Measurements from ENCODE around the gene KRT36. TPM values are rescaled to one million over a fixed set of nuclear protein-coding genes. Genes with fewer than 3 reads are reported as not detected.

The KRT36 gene
- not detected in 2 replicates for total RNA-seq

GRCh38 chr17:41489531-41489930, at the start of gene KRT36:
TSS of gene KRT36 (minus strand) at chr17:41489910. CDS start at chr17:41489864, 46 bp downstream.
- Mint-ChIP-seq H3K36me3 (ENCODE audit: low read depth) (no peaks in the 10 kb centered on the region), H3K4me3 (no peak within 1 kb of the TSS), H3K4me1 (no peaks in the 10 kb centered on the region), H3K27ac (no peak within 1 kb of the TSS), H3K9me3 (no peaks in the 10 kb centered on the region), H3K27me3 (peaks cover 4% of the 10 kb centered on the region)
- intact Hi-C loops (cut with micrococcal nuclease), result loop anchor here (5.0 kb wide), 2 partner anchors 158 to 173 kb away; no protein-coding TSS in a partner anchor
- no peak for DNase-seq

- Mint-ChIP-seq H3K27me3 (peaks cover 9% of the 10 kb centered on the region), H3K9me3 (no peaks in the 10 kb centered on the region), H3K27ac (no peak overlapping the region), H3K36me3 (ENCODE audit: low read depth) (no peaks in the 10 kb centered on the region), H3K4me3 (no peak overlapping the region), H3K4me1 (no peaks in the 10 kb centered on the region)
- intact Hi-C loops (cut with micrococcal nuclease), result no loop called here
- DNase-seq, result no peak
These were observed 49.4 kb upstream of the KRT36 start for GRCh38 chr17:41539071-41539492.

DNA sequence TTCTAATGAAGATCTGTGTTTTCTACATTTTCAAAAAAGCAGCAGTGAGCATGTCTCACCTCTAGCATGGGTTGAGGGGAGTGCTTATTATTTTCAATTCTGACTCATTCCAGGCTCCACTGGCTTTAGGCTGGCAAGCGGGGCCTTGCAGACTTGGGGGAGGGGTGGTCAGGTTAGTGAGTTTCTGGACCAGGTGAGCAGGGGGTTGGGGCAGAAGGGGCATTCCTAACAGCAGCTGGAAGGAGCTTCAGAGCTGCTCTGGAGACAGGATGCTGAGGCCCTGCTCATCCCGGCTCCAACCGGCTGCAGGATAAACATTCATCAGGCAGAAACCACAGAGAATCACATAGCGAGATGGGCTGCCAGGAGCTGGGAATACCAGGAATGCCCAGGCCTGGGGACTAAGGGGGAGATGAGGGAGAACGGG, 48.9 kb upstream of the KRT36 start:
- Mint-ChIP-seq H3K36me3 (ENCODE audit: low read depth) (no peaks in the 10 kb centered on the region), H3K4me1 (no peaks in the 10 kb centered on the region), H3K9me3 (no peaks in the 10 kb centered on the region), H3K27me3 (peaks cover 9% of the 10 kb centered on the region), H3K27ac (no peak overlapping the region), H3K4me3 (no peak overlapping the region)
- intact Hi-C loops (cut with micrococcal nuclease), result no loop called here
- DNase-seq, result no peak

GRCh38 chr17:41537990-41538389, 48.3 kb upstream of the KRT36 start:
- H3K4me3 Mint-ChIP-seq, result no peak overlapping the region
- no peaks in the 10 kb centered on the region for H3K4me1 Mint-ChIP-seq
- DNase-seq, result no peak
- H3K36me3 Mint-ChIP-seq (ENCODE audit: low read depth), result no peaks in the 10 kb centered on the region
- H3K9me3 Mint-ChIP-seq, result no peaks in the 10 kb centered on the region
- intact Hi-C loops (cut with micrococcal nuclease), result no loop called here
- no peak overlapping the region for H3K27ac Mint-ChIP-seq
- peaks cover 9% of the 10 kb centered on the region for H3K27me3 Mint-ChIP-seq

GRCh38 chr17:41537614-41537954, 47.9 kb upstream of the KRT36 start:
- Mint-ChIP-seq H3K27me3 (peaks cover 13% of the 10 kb centered on the region), H3K36me3 (ENCODE audit: low read depth) (no peaks in the 10 kb centered on the region), H3K9me3 (no peaks in the 10 kb centered on the region), H3K27ac (no peak overlapping the region), H3K4me3 (no peak overlapping the region), H3K4me1 (no peaks in the 10 kb centered on the region)
- intact Hi-C loops (cut with micrococcal nuclease), result no loop called here
- DNase-seq, result no peak

GRCh38 chr17:41536741-41537613, 47.3 kb upstream of the KRT36 start:
- Mint-ChIP-seq H3K9me3 (no peaks in the 10 kb centered on the region), H3K27ac (no peak overlapping the region), H3K4me3 (no peak overlapping the region), H3K27me3 (peaks cover 19% of the 10 kb centered on the region), H3K36me3 (ENCODE audit: low read depth) (no peaks in the 10 kb centered on the region), H3K4me1 (no peaks in the 10 kb centered on the region)
- no peak for DNase-seq
- intact Hi-C loops (cut with micrococcal nuclease), result no loop called here

DNA sequence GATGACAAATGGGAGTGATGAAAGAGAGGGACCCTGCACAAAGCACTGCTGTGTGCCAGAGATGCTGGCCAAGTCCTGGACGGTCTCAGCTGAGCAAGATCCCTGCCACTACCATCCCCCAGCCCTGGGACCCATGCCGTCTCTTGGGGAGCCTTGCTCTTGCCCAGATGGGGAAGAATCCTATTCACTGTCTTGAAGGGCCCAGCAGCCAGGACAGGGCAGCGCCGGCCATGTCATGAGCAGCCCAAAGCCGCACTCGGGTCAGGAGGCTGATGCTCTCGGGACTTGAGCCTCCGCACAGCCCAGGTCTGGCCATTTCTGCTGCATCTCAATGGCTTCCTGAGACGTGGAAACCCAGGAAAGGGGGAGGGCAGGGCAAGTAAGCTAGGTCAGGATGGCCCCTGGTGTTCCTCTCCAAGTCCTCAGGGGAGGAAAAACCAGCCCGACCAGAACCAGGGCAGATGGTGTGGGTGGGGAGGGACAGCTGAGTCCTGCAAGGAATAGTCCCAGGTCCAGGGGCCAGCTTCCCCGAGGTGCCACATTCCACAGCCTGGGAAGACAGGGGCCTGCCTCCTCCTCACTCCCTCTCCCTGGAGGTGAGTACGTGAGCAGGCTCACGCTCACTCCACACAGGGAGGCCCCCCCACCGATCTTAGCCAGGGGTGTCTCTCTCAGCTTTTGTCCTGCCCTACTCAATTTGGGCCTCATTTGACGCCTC, 46.2 kb upstream of the KRT36 start:
- Mint-ChIP-seq H3K9me3 (no peaks in the 10 kb centered on the region), H3K27me3 (peaks cover 22% of the 10 kb centered on the region), H3K4me1 (no peaks in the 10 kb centered on the region), H3K27ac (no peak overlapping the region), H3K36me3 (ENCODE audit: low read depth) (no peaks in the 10 kb centered on the region), H3K4me3 (no peak overlapping the region)
- intact Hi-C loops (cut with micrococcal nuclease), result no loop called here
- DNase-seq, result no peak

DNA sequence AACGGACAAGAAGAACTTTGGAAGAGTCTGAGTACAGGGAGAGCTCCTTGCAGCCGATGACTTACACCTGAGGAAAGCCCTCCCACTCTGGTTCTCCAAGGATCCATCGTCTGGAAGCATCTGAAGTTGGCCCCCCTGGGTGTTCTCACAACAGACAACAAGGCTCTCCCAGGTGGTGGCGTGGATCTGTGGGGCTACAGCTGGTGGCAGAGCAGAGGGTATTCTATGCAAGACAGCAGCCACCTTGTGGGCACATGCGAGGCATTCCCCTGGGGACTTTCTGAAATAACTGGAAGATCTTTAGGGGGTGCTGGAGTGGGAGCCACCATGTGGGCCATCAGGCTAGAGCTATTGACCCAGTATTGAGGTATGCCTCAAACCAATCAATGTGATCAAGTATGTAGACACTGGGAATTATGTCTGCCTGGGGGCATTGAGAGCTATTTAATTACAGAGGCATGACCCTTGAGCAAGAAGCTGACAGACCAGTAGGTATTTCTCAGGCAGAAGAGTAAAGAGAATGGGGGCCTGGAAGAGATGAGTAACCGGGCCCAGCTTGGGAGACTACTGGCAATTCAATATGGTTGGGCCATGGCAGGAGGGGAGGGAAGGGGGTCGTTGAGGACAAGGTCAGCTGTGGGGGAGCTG, 45.3 kb upstream of the KRT36 start:
- H3K4me1 Mint-ChIP-seq, result no peaks in the 10 kb centered on the region
- H3K36me3 Mint-ChIP-seq (ENCODE audit: low read depth), result no peaks in the 10 kb centered on the region
- H3K4me3 Mint-ChIP-seq, result no peak overlapping the region
- peaks cover 27% of the 10 kb centered on the region for H3K27me3 Mint-ChIP-seq
- no peak overlapping the region for H3K27ac Mint-ChIP-seq
- intact Hi-C loops (cut with micrococcal nuclease), result no loop called here
- H3K9me3 Mint-ChIP-seq, result no peaks in the 10 kb centered on the region
- no peak for DNase-seq

GRCh38 chr17:41533613-41534012, 43.9 kb upstream of the KRT36 start:
- Mint-ChIP-seq H3K36me3 (ENCODE audit: low read depth) (no peaks in the 10 kb centered on the region), H3K4me1 (no peaks in the 10 kb centered on the region), H3K9me3 (no peaks in the 10 kb centered on the region), H3K27ac (no peak overlapping the region), H3K27me3 (peaks cover 41% of the 10 kb centered on the region), H3K4me3 (no peak overlapping the region)
- intact Hi-C loops (cut with micrococcal nuclease), result no loop called here
- DNase-seq, result no peak

DNA sequence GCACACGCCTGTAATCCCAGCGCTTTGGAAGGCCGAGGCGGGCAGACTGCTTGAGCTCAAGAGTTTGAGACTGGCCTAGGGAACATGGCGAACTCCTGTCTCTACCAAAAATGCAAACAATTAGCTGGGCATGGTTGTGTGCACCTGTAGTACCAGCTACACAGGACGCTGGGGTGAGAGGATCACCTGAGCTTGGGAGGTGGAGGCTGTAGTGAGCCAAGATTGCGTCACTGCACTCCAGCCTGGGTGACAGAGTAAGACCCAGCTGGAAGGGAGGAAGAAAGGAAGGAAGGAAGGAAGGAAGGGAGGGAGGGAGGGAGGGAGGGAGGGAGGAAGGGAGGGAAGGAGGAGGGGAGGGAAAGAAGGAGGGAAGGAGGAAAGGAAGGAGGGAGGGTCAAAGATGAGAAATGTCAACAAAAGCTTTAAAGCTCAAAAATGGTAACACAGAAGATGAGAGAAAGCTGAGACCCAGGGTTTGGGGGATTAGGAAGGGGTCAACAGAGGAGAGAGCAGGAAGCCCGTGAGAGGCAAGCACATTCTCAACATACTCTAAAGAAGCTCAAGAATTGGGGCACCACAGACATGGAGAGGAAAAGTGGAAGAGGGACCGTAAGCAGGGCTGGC, 43.3 kb upstream of the KRT36 start:
- no peak for DNase-seq
- no peaks in the 10 kb centered on the region for H3K4me1 Mint-ChIP-seq
- no peaks in the 10 kb centered on the region for H3K36me3 Mint-ChIP-seq (ENCODE audit: low read depth)
- peaks cover 46% of the 10 kb centered on the region for H3K27me3 Mint-ChIP-seq
- H3K9me3 Mint-ChIP-seq, result no peaks in the 10 kb centered on the region
- no peak overlapping the region for H3K4me3 Mint-ChIP-seq
- intact Hi-C loops (cut with micrococcal nuclease), result no loop called here
- H3K27ac Mint-ChIP-seq, result no peak overlapping the region

- Mint-ChIP-seq H3K9me3 (no peaks in the 10 kb centered on the region), H3K36me3 (ENCODE audit: low read depth) (no peaks in the 10 kb centered on the region), H3K27ac (no peak overlapping the region), H3K4me1 (no peaks in the 10 kb centered on the region), H3K4me3 (no peak overlapping the region), H3K27me3 (peaks cover 54% of the 10 kb centered on the region)
- intact Hi-C loops (cut with micrococcal nuclease), result no loop called here
- no peak for DNase-seq
These were observed 42.3 kb upstream of the KRT36 start for GRCh38 chr17:41531993-41532392.

DNA sequence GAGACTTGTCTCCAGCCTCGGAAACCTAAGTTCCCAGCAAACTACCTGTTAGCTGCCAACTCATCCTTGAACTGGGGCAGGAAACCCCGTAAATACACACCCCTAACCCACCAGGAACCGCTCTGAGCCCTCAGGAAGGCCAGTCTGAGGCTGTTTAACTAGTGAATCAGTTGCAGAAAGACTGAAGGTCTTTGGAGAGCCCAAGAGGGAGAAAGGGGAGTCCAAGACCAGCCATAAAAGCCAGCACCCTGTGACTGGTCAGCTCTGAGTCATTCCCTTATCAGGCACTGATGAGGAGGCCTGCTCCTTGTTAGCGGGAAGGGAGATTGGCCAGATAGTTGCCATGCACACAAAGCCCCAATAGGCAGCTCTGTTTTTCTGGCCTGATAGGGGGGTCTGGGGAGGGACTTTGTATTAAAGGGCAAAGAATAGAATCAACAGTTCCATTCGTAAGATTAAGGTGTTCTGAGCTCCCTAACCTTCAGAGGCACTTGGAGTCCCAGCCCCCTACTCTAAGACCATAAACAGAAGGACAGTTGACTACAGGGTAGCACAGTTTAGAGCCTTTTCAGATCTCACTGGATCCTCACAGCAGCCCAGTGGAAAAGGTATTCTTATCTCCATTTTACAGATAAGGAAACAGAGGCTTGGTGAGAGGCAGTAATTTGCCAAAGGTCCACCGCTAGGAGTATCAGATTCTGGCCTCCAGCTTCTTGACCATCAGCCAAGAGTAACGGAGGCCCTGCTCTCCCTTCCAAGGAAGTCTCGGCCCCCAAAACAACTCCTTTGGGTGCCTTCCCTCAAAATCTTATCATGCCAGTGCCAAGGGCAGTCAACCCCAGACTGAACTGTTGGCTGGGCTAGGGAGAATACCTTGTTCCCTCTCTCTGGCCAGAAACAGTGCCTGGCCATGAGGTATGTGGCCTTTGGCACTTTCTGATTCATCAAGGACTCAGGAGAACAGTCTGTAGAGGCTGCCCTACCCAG, 40.6 kb upstream of the KRT36 start:
- no peak for DNase-seq
- Mint-ChIP-seq H3K4me3 (no peak overlapping the region), H3K4me1 (no peaks in the 10 kb centered on the region), H3K9me3 (no peaks in the 10 kb centered on the region), H3K36me3 (ENCODE audit: low read depth) (no peaks in the 10 kb centered on the region), H3K27ac (no peak overlapping the region), H3K27me3 (peaks cover 65% of the 10 kb centered on the region)
- intact Hi-C loops (cut with micrococcal nuclease), result no loop called here

DNA sequence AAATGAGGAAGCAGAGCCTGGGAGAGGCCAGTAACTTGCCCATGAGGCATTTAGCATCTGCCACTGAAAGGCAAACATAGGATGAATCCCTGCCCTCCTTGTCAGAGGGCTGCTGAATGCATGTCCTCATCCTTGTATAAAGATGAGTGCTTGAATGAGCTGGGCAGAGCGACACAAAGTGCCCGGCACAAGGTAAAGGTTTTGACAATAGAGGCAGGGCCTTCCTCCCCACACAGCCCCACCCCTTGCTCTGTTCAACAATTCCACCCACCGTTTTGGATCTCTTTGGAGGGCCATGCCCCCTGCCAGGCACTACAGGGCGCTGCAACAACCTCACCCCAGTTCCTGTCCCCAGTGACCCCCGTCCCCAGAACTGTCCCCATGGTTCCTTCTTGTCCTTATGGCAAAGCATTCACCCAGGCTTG, 39.8 kb upstream of the KRT36 start:
- H3K4me3 Mint-ChIP-seq, result no peak overlapping the region
- H3K27me3 Mint-ChIP-seq, result peaks cover 63% of the 10 kb centered on the region
- intact Hi-C loops (cut with micrococcal nuclease), result no loop called here
- no peaks in the 10 kb centered on the region for H3K36me3 Mint-ChIP-seq (ENCODE audit: low read depth)
- no peaks in the 10 kb centered on the region for H3K9me3 Mint-ChIP-seq
- DNase-seq, result no peak
- no peaks in the 10 kb centered on the region for H3K4me1 Mint-ChIP-seq
- H3K27ac Mint-ChIP-seq, result no peak overlapping the region
